Effector memory CD8-positive, alpha-beta T cell (primary cell): ENCODE data around the gene ADGRA3.
"Not testable (repeated sequence)": the region's sequence is repeated elsewhere in the genome, so short reads cannot be mapped to it uniquely, and the experiment has no call there.

Experiments used
- ATAC-seq: fragments of 150-1000 bp; cut with Tn5 transposase; replicated peaks from 2 replicates; pipeline ENCODE4 v1.10.0; 2021; ENCODE audit warnings: mild to moderate bottlenecking, moderate library complexity
- DNase-seq, 3 experiments: peaks; one replicate each; pipeline ENCODE4 v3.0.0; 2021
- H3K27ac Mint-ChIP-seq, 2 donors: one replicate each; pipeline ENCODE4 v1.8.0; 2022; ENCODE audit warnings: mild to moderate bottlenecking in 2 of 2, mixed read lengths in 2 of 2, moderate library complexity in 2 of 2
- H3K27me3 Mint-ChIP-seq, 2 donors: one replicate each; pipeline ENCODE4 v1.8.0; 2022; ENCODE audit warnings: mixed read lengths in 2 of 2
- H3K36me3 Mint-ChIP-seq: one replicate; pipeline ENCODE4 v1.8.0; 2022; ENCODE audit warnings: mild to moderate bottlenecking, moderate library complexity, mixed read lengths; ENCODE audit not compliant: insufficient read depth
- H3K4me1 Mint-ChIP-seq, 2 donors: one replicate each; pipeline ENCODE4 v1.8.0; 2022; ENCODE audit warnings: low read depth in 2 of 2, mixed read lengths in 2 of 2
- H3K4me3 Mint-ChIP-seq, 2 donors: one replicate each; pipeline ENCODE4 v1.8.0; 2022; ENCODE audit warnings: mild to moderate bottlenecking in 2 of 2, mixed read lengths in 2 of 2, moderate library complexity in 2 of 2
- H3K9me3 Mint-ChIP-seq, 2 donors: one replicate each; pipeline ENCODE4 v1.8.0; 2022; ENCODE audit warnings: mixed read lengths in 2 of 2

ADGRA3 gene

DNA sequence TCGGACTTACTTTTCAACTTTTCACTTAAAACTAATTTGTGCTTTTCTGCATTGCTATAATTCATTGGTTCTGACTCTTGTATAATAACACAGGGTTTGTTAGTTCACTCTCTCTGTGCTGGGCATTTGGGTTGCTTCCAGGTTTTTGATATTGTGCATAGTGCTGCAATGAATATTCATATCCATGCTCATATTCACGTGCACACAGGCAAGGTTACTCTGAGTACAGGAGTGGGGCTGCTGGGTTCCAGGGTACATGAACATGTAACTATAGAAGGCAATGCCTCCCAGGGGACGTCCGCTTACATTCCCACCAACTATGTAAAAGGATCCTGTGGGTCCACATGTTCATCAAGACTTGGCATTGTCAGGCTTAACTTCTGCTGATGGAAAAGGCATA is 117.2 kb downstream of the ADGRA3 start:
- no peak for ATAC-seq
- H3K4me1 Mint-ChIP-seq, result no peaks in the 10 kb centered on the region
- H3K27me3 Mint-ChIP-seq, result no peaks in the 10 kb centered on the region
- no peaks in the 10 kb centered on the region for H3K36me3 Mint-ChIP-seq
- H3K27ac Mint-ChIP-seq, result no peak overlapping the region
- peaks cover 0 to 6% of the 10 kb centered on the region in 2 donors for H3K9me3 Mint-ChIP-seq
- DNase-seq, result no peak
- no peak overlapping the region for H3K4me3 Mint-ChIP-seq

DNA sequence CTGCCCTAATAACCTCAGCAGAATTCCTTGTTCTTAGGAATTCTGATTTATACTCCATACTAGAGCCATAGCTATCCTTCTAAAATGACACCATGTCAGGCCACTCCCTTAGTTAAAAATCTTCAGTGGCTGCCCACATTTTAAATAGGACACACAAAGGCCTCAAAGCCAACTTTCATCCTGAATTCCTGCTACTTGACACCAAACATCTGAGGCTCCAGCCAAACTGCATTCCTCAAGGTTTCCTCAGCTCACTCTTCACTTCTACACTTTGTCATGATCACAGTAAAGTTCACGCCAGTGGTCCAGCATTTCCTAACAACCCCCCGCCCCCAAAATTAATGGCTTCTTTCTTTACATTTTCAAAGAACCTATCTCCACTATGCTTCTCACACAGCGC is 124.3 kb downstream of the ADGRA3 start:
- Mint-ChIP-seq H3K27ac (no peak overlapping the region), H3K36me3 (no peaks in the 10 kb centered on the region), H3K27me3 (no peaks in the 10 kb centered on the region), H3K4me1 (no peaks in the 10 kb centered on the region), H3K4me3 (no peak overlapping the region), H3K9me3 (no peaks in the 10 kb centered on the region)
- ATAC-seq, result no peak
- no peak for DNase-seq

DNA sequence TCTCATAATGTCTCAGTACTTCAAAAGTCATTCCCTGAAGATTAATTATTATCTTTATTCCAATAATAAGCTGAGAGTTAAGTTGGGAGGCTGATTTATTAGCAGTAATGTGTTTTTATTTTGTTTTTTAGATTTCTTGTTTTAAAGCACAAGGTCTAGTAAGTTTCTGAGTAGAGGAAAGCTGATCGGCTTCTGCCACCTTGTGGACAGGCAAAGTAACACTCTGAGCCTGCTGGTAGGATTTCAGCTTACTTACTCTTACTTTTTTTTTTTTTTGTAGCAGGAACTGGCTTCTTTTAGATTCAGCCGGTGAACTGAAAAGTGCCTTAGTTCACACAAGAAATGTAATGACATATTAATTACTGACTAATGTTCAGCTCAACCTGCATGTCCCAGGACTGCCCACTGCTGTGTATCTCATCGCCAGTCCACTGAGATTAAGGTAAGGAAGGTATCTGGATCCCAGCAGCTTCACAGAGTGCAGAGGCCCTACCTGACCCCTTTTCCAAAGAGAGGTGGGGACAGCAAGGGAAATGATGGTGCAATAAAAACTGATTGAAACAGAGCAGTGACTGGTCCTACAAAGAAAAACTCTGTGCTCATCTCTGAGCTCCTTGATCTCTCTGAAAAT is 126.5 kb downstream of the ADGRA3 start:
- Mint-ChIP-seq H3K4me3 (no peak overlapping the region), H3K9me3 (no peaks in the 10 kb centered on the region), H3K27me3 (no peaks in the 10 kb centered on the region), H3K4me1 (no peaks in the 10 kb centered on the region), H3K27ac (no peak overlapping the region), H3K36me3 (no peaks in the 10 kb centered on the region)
- no peak for DNase-seq
- no peak for ATAC-seq

DNA sequence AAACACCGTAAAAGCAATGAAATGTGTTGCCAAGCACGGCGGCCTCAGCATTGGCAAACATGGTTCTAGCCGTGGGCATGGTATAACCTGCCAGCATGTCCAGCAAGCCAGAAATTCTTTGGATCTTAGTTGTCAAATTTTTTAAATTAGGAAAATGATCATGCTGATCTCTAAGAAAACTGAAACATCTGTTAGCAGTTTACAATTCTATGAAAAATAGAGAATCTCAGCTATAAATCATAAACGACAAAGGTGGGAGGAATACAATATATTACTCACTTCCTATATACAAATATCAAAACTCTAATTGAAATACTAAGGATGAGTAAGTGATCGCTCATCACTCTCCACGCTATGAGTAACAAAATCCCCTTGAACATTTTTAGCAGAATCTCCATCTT is 130.3 kb downstream of the ADGRA3 start:
- ATAC-seq (no peak), DNase-seq (no peak)
- Mint-ChIP-seq H3K36me3 (no peaks in the 10 kb centered on the region), H3K9me3 (no peaks in the 10 kb centered on the region), H3K27ac (no peak overlapping the region), H3K4me3 (no peak overlapping the region), H3K27me3 (no peaks in the 10 kb centered on the region), H3K4me1 (no peaks in the 10 kb centered on the region)

DNA sequence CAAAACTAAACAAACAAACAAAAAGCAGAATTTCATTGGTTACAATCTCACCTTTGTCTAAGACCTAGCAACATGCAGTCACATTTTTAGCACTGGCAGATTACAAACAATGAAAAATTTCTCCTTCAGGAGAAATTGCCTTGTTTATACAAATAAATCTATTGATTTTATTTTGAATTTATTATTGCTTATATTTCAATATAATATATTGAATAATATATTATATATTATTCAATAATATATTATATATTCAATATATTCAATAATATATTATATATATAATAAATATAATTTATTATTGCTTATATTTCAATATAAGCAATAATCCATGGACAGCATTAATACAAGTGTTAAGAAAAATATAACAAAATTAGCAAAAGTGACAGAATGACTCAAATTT is 131.7 kb downstream of the ADGRA3 start:
- peaks cover 0 to 5% of the 10 kb centered on the region in 2 donors for H3K9me3 Mint-ChIP-seq
- ATAC-seq (no peak), DNase-seq (no peak)
- no peak overlapping the region for H3K27ac Mint-ChIP-seq
- H3K4me3 Mint-ChIP-seq, result no peak overlapping the region
- H3K27me3 Mint-ChIP-seq, result no peaks in the 10 kb centered on the region
- H3K36me3 Mint-ChIP-seq, result no peaks in the 10 kb centered on the region
- no peaks in the 10 kb centered on the region for H3K4me1 Mint-ChIP-seq

DNA sequence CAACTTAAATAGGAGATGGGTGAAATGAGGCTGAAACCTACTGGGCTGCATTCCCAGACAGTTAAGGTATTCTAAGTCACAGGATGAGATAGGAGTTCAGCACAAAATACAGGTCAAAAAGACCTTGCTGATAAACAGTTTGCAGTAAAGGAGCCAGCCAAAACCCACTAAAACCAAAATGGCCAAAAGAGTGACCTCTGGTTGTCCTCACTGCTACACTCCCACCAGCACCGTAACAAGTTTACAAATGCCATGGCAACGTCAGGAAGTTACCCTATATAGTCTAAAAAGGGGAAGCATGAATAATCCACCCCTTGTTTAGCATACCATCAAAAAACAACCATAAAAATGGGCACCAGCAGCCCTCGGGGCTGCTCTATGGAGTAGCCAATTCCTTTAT is 133.7 kb downstream of the ADGRA3 start:
- not testable (repeated sequence) for H3K27me3 Mint-ChIP-seq, H3K4me3 Mint-ChIP-seq, ATAC-seq, H3K27ac Mint-ChIP-seq, H3K36me3 Mint-ChIP-seq, H3K4me1 Mint-ChIP-seq, DNase-seq
- H3K9me3 Mint-ChIP-seq, result peaks cover 12 to 13% of the 10 kb centered on the region in 2 donors

DNA sequence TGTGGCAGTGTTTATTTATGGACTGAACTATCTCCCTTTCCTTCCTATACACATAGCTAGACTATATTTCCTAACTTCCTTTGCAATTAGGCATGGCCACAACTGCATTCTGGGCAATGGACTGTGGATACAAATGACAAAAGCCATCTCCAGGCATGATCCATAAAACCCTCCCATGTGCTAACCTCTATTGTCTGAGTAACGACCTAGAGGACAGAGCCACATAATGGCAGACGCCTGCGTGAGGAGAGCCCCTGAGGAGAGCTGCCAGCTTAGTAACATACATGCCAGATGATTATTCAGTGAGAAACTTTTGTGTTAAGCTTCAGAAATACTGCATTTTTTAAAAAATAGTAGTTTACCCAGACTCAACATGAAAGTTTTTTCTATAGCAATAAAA is 142.9 kb downstream of the ADGRA3 start:
- H3K4me3 Mint-ChIP-seq, result no peak overlapping the region
- no peaks in the 10 kb centered on the region for H3K27me3 Mint-ChIP-seq
- ATAC-seq, result no peak
- peaks cover 3 to 19% of the 10 kb centered on the region in 2 donors for H3K9me3 Mint-ChIP-seq
- no peaks in the 10 kb centered on the region for H3K36me3 Mint-ChIP-seq
- DNase-seq, result no peak
- H3K4me1 Mint-ChIP-seq, result no peaks in the 10 kb centered on the region
- H3K27ac Mint-ChIP-seq, result no peak overlapping the region

DNA sequence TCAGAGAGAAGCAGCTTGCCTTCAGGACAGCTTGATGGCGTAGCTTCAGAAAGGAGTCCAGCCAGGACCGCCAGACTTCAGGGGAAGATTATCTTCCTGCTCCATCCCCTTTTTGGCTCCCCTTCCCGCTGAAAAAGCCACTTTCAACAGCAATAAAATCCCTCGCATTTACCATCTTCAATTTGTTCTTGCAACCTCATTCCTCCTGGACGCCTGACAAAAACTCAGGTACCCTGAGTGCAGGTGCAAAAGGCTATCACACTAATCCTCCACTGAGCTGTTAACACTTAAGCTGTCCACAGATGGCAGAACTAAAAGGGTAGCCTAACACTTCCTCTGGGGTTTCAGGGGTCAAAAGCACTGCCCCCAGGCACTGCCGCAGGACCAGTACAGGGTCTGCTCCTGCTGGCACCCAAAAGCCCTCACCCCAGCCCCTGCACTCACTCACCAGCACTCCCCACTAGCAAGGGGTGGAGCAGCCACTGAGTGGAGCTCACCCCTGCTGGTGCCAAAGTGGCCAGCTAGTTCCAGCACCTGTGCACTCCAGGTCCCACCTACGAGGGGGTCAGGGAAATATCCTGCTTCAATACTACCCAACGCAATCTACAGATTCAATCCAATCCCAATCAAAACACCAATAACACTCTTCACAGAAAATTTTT is 145.8 kb downstream of the ADGRA3 start:
- H3K9me3 Mint-ChIP-seq, result peaks cover 3 to 19% of the 10 kb centered on the region in 2 donors
- no peak overlapping the region for H3K4me3 Mint-ChIP-seq
- DNase-seq (no peak), ATAC-seq (no peak)
- no peaks in the 10 kb centered on the region for H3K4me1 Mint-ChIP-seq
- H3K27me3 Mint-ChIP-seq, result no peaks in the 10 kb centered on the region
- H3K27ac Mint-ChIP-seq, result no peak overlapping the region
- no peaks in the 10 kb centered on the region for H3K36me3 Mint-ChIP-seq

DNA sequence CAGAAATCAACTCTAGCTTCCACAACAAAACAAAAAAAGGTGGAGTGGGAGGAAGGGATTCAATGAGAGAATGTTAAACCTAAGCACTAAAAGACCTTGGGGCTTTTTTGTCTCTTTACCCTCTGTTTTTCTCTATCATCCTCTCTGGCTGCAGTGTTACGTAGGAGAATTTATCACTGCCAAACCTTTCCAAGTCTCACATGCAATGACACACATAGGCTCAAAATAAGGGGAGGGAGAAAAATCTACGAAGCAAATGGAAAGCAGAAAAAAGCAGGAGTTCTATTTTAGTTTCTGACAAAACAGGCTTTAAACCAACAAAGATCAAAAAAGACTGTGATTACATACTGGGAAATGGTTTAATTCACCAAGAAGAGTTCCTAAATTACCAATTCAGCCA is 152.1 kb downstream of the ADGRA3 start:
- DNase-seq (no peak), ATAC-seq (no peak)
- no peak overlapping the region for H3K27ac Mint-ChIP-seq
- H3K27me3 Mint-ChIP-seq, result no peaks in the 10 kb centered on the region
- peaks cover 5 to 10% of the 10 kb centered on the region in 2 donors for H3K9me3 Mint-ChIP-seq
- H3K36me3 Mint-ChIP-seq, result no peaks in the 10 kb centered on the region
- H3K4me3 Mint-ChIP-seq, result no peak overlapping the region
- H3K4me1 Mint-ChIP-seq, result no peaks in the 10 kb centered on the region

DNA sequence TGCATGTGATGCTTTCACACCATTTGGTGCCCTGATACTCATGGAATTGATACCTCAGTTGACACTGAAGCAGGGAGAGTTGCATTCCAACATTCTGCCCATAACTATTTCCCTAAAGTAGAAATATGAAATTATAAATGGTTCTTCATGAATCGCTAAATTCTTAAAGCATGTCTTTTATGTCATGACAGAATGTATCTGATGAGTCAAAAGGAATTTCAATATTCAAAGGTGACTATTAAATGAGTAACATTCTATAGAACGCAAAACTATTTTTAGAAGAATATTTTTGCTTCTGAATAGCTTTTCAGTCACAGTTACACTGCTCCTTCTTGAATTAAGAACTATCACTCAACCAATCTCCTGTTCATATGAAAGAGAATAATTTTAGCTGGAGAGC is 152.8 kb downstream of the ADGRA3 start:
- H3K27me3 Mint-ChIP-seq, result no peaks in the 10 kb centered on the region
- no peak for ATAC-seq
- no peaks in the 10 kb centered on the region for H3K36me3 Mint-ChIP-seq
- no peaks in the 10 kb centered on the region for H3K4me1 Mint-ChIP-seq
- H3K9me3 Mint-ChIP-seq, result peaks cover 12 to 14% of the 10 kb centered on the region in 2 donors
- DNase-seq, result no peak
- no peak overlapping the region for H3K27ac Mint-ChIP-seq
- no peak overlapping the region for H3K4me3 Mint-ChIP-seq

DNA sequence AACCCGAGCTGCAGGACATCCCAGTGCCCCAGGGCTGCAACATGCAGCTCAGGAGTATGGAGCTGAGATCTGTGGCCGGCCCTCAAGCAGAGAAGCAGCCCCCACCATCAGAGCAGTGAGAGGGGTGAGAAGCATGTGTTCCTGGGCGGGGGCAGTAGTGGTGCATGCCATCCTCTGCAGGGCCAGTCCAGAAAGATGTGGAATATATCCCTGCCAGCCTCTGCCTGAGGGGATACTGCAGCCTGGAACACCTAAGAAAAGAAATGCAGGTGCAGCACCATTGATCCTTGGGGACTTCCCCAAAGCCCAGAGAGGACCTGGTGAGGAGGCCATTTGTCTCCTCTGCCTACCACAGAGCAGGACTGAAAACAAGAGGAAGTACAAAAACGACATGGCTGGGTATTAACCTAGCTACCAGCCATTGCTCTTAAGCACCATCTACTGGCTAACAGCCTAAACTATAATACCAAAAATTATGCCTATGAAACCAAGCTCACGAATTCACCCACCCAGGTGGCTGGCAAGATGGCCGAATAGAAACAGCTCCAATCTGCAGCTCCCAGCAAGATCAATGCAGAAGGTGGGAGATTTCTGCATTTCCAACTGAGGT is 158.8 kb downstream of the ADGRA3 start:
- no peaks in the 10 kb centered on the region for H3K27me3 Mint-ChIP-seq
- H3K9me3 Mint-ChIP-seq, result peaks cover 14 to 22% of the 10 kb centered on the region in 2 donors
- ATAC-seq (no peak), DNase-seq (no peak)
- no peaks in the 10 kb centered on the region for H3K36me3 Mint-ChIP-seq
- H3K4me1 Mint-ChIP-seq, result no peaks in the 10 kb centered on the region
- no peak overlapping the region for H3K4me3 Mint-ChIP-seq
- no peak overlapping the region for H3K27ac Mint-ChIP-seq

DNA sequence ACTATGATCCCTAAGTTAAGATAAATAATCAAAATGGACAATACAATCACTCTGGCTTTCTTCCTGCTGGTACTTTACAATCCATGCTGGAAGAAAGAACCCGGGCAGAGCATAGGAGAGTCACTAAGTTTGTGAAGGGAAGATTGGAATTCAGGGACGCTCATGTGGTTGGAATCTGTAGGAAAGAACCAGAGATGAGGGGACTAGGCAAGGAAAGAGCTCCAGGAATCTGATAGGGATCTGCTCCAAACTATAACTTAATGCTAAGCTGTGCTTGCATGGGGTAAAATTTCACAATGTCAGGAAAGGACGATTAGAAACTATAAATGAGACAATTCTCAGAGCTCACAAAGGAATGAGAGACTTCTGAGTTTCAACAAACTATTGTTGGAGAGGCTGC is 167.5 kb downstream of the ADGRA3 start:
- H3K27me3 Mint-ChIP-seq, result no peaks in the 10 kb centered on the region
- no peak for DNase-seq
- H3K27ac Mint-ChIP-seq, result no peak overlapping the region
- ATAC-seq, result no peak
- peaks cover 3 to 14% of the 10 kb centered on the region in 2 donors for H3K9me3 Mint-ChIP-seq
- H3K36me3 Mint-ChIP-seq, result no peaks in the 10 kb centered on the region
- no peak overlapping the region for H3K4me3 Mint-ChIP-seq
- no peaks in the 10 kb centered on the region for H3K4me1 Mint-ChIP-seq

DNA sequence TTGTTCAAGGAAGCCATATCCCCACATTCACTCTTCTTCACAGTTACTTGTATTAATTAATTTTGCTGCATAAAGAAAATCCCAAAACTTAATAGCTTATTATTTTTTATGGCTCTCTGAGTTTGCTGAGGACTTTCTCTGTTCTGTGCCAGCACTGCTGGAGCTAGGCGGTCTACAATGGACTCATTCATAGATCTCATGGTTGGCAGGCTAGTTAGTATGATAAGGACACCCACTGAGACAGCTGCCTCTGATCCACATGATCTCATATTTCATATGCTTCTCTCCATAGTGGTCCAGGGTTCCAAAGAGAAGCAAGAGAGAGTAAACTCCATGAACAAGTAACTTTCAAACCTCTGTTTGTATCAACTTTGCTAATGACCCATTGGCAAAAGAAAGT is 170.2 kb downstream of the ADGRA3 start:
- no peak overlapping the region for H3K27ac Mint-ChIP-seq

DNA sequence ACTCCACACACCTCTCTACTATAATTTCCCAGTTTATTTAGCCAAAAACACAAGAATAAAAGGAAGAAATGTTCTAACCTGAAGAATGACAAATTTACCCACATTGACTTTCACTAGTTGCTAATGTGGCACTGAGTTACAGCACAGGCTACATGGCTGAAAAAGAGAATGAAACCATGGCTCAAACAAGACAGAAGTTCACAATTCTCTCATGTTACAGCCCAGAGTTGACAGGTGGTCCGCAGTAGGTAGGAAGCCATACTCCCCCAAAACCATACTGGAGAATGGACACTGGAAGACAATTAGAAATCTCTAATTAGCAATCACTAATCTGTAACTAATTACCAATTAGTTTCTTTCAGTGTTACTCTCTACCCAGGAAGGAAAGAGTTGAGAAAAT is 170.8 kb downstream of the ADGRA3 start:
- Mint-ChIP-seq H3K27me3 (no peaks in the 10 kb centered on the region), H3K9me3 (peaks cover 5 to 19% of the 10 kb centered on the region in 2 donors), H3K4me1 (no peaks in the 10 kb centered on the region), H3K4me3 (no peak overlapping the region), H3K27ac (no peak overlapping the region), H3K36me3 (no peaks in the 10 kb centered on the region)
- ATAC-seq, result no peak
- DNase-seq, result no peak

More for the DNA sequence above, 170.2 kb downstream of the ADGRA3 start:
- ATAC-seq (no peak), DNase-seq (no peak)
- Mint-ChIP-seq H3K9me3 (peaks cover 5 to 19% of the 10 kb centered on the region in 2 donors), H3K36me3 (no peaks in the 10 kb centered on the region), H3K4me3 (no peak overlapping the region), H3K27me3 (no peaks in the 10 kb centered on the region), H3K4me1 (no peaks in the 10 kb centered on the region)
